HG03521 (cell line): ENCODE results near the gene VWA1.
"Not testable (repeated sequence)": the region's sequence is repeated elsewhere in the genome, so short reads cannot be mapped to it uniquely, and the experiment has no call there.

Experiments
- ATAC-seq: cut with Tn5 transposase; IDR thresholded peaks from one replicate; pipeline ENCODE4 v1.9.1; 2021; ENCODE audit warnings: mild to moderate bottlenecking, moderate library complexity; ENCODE audit not compliant: unreplicated experiment

VWA1 gene

GRCh38 chr1:1402901-1403392 is 32.5 kb upstream of the VWA1 start:
- not testable (repeated sequence) for ATAC-seq

DNA sequence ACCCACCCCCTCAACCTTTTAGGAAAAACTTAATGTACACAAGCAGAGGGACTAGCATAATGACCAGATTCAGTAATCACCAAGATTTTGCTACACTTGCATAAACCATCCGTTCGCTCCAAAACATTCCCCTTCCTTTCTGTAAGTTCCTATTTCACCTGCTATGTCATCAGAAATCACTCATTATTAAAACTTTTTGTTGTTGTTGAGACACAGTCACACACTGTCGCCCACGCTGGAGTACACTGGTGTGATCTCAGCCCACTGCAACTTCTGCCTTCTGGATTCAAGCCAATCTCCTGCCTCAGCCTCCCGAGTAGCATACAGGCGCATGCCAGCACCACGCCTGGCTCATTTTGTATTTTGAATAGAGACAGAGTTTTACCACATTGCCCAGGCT is 31.8 kb upstream of the VWA1 start:
- ATAC-seq, result no peak

DNA sequence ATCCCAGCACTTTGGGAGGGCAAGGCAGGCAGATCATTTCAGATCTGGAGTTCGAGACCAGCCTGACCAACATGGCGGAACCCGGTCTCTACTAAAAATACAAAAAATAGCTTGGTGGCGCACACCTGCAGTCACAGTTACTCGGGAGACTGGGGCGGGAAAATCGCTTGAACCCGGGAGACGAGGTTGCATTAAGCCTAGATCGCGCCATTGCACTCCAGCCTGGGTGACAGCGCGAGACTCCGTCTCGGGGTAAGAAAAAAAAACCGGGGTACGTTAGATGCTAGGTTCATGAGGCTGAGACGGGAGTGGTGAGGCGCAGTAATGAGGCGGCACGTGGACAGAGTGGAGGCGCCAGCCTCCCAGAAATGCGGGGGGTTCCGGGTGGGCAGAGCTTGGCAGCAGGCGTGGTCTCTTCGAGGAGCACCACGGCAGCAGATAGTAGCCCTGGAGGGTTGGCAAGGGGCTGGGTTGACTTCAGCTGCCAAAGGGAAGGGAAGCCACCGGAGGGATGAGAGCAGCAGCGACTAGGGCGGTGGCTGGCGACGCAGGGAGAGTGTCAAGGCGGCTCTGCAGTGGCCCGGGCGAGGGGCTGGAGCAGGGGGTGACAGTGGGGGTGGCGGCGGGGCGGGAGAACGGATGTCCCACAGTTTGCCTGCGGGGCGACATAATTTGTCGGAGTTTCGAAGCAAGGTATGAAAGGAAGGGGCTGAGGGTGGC is 29.2 kb upstream of the VWA1 start:
- no peak for ATAC-seq

DNA sequence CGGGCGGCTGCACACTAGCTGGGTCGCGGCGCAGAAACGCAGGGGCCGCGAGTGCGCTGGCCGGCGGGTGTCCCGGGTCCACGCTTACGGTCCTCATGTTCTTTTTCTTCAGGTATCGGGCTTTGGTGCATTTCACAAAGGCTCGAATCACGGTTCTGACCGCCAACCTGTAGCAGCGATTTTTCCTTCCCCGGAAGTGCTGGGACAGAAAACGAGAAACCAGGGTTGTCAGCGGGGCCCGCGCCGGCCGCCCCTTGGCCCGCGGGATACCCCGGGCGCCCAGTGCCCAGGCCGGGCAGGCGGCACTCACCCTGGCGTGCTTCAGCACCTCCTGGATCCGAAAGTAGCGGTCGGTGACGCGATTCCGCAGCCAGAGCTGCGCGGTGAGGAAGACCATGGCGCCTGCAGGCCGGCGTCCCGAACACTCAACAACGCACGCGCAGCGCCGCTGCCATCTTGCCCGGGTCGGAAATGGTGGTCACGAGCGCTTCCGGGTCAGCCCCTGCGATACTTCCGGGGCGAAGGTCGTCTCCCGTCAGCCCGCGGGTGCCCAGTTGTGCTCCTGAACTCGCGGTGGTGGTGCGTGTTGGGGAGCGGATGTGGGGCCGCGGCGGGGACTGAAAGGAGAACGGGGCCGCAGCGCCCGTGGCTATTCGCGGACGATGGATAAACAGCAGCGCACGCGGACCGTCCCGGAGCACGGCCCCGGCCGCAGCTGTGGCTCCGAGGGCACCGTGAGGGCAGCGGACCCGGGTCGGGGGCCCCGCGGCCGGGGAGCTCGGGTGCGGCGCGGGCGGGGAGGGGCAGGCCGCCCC is 28.5 kb upstream of the VWA1 start, which contains the start of gene MRPL20:
Gene MRPL20 (minus strand): TSS at position 473 of the 815 bp plus-strand sequence. CDS start 76 bp downstream, at position 397.
- ATAC-seq, result peak; percentile 91

DNA sequence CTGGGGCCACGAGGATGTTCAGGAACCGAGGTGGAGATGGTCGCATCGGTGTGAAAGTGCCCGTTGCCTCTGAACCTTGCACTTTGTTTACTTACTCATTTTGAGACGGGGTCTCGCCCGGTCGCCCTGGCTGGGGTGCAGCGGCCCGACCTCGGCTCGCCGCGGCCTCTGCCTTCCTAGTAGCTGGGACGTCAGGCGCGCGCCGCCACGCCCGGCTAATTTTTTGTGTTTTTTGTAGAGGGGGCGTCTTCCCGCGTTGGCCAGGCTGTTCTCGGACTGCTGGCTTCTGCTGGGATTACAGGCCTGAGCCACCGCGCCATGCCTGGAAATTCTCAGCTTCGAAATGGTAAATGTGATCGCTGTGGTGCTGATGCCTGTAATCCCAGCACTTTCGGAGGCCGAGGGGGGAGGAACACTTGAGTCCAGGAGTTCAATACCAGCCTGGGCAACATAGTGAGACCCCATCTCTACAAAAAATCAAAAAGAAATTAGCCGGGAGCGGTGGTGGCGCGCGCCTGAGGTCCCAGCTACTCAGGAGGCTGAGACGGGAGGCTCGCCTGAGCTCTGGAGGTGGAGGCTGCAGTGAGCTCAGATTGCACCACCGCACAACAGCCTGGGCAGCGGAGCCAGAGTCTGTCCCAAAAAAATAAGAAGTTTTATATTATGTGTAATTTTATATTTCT is 27.7 kb upstream of the VWA1 start:
- no peak for ATAC-seq

- ATAC-seq, result not testable (repeated sequence)
Measured at GRCh38 chr1:1410238-1410637, 25.3 kb upstream of the VWA1 start.

GRCh38 chr1:1411626-1412025 is 23.9 kb upstream of the VWA1 start:
- ATAC-seq, result no peak

- ATAC-seq, result not testable (repeated sequence)
Measured at GRCh38 chr1:1412311-1412902, 23.1 kb upstream of the VWA1 start.

DNA sequence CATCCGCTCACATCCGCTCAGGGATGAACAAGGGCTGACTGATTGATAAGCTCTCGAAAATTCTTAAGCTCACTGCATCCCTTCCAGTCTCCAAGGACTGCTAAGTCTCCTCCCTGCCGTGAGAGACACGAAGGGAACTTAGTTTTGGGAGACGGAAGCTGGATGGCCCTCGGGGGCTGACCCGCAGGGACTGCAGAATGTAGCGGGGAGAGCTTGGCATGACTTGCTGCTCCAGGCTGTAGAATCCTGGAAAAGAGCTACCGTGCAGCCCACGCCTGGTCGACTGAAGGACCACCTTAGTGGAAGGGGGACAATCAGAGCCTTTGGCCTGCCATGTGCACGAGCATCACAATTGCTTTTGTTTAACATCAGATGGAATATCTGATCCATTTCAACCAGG is 19.7 kb upstream of the VWA1 start:
- no peak for ATAC-seq

- ATAC-seq, result not testable (repeated sequence)
Measured at GRCh38 chr1:1417396-1417795, 18.1 kb upstream of the VWA1 start.

GRCh38 chr1:1417825-1418463 is 17.5 kb upstream of the VWA1 start:
- ATAC-seq, result not testable (repeated sequence)

GRCh38 chr1:1418464-1419362 is 16.8 kb upstream of the VWA1 start:
- ATAC-seq, result no peak

GRCh38 chr1:1419363-1419812 is 16.1 kb upstream of the VWA1 start:
- ATAC-seq, result no peak

DNA sequence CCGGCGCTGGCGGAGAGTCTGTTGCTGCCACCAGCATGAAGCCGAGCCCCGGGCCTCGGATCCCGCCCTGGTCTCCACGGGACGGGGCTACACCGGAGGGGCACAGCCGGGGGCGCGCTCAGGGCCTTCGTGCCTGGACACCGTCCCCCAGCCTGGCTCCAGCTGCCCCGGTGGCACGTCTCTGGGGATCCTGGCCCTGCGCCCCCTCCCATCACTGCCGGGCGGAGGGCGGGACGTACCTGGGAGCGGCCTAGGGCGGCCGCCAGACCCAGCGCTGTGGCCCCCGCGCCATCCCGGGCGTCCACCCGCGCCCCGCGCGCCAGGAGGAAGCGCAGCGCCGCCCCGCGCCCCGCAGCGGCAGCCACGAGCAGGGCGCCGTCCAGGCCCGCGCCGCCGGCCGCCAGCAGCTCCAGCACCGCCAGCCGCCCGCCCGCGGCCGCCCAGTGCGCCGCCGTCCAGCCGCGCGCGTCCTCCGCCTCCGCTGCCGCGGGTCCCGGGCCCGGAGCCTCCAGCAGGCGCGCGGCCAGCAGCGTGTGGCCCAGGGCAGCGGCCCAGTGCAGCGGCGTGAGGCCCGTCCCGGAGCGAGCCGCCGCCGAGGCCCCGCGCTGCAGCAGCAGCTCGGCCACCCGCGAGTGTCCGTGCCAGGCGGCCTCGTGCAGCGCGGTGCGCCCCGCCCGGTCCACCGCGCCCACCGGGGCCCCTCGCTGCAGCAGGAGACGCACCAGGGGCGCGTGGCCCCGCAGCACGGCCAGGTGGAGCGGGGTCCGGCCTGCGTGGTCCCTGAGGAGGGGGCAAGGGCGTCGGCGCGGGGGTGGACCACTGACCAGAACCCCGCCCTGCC is 15.5 kb upstream of the VWA1 start:
- ATAC-seq, result no peak

GRCh38 chr1:1420654-1421141 is 14.8 kb upstream of the VWA1 start:
- ATAC-seq, result no peak

DNA sequence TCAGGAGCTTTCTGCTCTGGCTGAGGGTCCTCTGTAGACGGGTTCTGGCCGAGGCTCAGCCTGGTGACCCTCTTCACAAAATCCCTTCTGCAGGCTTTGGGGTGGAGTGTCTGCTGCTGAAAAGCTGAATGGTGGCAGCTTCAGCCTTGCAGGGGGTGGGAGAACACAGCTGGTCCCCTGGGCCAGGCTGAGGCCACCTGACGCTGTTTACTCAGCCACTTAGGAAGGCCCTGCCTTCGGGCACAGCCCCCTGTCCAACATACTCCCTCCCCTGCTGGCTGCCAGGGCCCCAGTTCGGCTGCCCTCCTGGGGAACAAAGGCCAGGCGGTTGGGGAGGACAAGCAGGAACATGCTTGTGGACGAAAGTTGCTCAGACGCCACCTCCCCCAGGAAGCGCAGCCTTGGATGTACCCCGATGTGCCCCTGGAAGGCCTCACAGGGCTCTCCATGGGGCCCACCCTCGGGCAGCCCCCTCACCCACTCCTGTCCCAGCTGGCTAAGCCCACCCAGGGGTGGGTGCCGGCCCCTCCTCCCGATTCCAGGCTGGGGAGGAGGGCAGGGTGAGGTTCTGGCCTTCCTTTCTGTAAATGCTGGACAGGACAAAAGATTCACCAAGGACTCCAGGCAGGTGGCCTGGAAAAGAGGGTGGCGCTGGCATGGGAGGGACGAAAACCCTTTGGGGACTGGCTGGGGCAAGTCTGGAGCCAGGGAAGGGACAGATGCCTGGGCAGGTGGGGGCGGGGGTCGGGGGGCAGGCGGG is 14.2 kb upstream of the VWA1 start, which contains the start of gene ANKRD65:
Gene ANKRD65 (minus strand): TSS at position 130 of the 760 bp plus-strand sequence. CDS start 271 bp downstream, outside the sequence.
- no peak for ATAC-seq

GRCh38 chr1:1421907-1422464 is 13.5 kb upstream of the VWA1 start:
- ATAC-seq, result no peak
